ENCODE measurements around the gene RAD52. TPM values are rescaled to one million over a fixed set of nuclear protein-coding genes. Genes with fewer than 3 reads are reported as not detected.
"Not testable (repeated sequence)": the region's sequence is repeated elsewhere in the genome, so short reads cannot be mapped to it uniquely, and the experiment has no call there.

The RAD52 gene
- total RNA-seq, 2 experiments from 2014 or later, result 14.6 to 21.8 TPM

GRCh38 chr12:951176-951575, 1.7 kb upstream of the RAD52 start:
- DNase-seq, result no peak
- ATAC-seq, result no peak
- Mint-ChIP-seq H3K9me3 (ENCODE audit: low read depth) (no peaks in the 10 kb centered on the region), H3K27me3 (no peaks in the 10 kb centered on the region), H3K36me3 (peaks cover 10% of the 10 kb centered on the region), H3K27ac (peak overlapping the region; percentile 41), H3K4me1 (peaks cover 22% of the 10 kb centered on the region), H3K4me3 (no peak overlapping the region)
- CTCF ChIA-PET, result interaction anchor here (0.9 to 2.4 kb wide), 6 partner anchors 39 to 499 kb away, joined by 4 to 7 read pairs (median 6); no protein-coding TSS in a partner anchor

DNA sequence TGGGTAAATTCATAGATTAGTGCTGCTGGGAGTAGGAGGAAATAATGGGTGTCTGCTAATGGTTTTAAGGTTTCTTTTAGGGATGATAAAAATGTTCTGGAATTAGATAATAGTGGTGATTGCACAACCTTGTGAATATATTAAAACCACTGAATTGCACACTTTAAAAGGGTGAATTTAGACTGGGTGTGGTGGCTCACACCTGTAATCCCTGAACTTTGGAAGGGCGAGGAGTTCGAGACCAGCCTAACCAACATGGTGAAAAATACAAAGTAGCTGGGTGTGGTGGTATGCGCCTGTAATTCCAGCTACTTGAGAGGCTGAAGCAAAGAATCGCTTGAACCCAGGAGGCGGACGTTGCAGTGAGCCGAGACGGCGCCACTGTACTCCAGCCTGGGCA, 1.3 kb downstream of the RAD52 start:
- H3K27ac Mint-ChIP-seq, result peak overlapping the region; percentile 63
- H3K4me1 Mint-ChIP-seq, result peaks cover 42% of the 10 kb centered on the region
- CTCF ChIA-PET, result interaction anchor here (1.8 to 2.5 kb wide), 6 partner anchors 43 to 378 kb away, joined by 4 to 25 read pairs (median 10); partner anchors contain the start of gene ERC1
- H3K27me3 Mint-ChIP-seq, result no peaks in the 10 kb centered on the region
- H3K4me3 Mint-ChIP-seq, result peak overlapping the region; percentile 98
- H3K9me3 Mint-ChIP-seq (ENCODE audit: low read depth), result no peaks in the 10 kb centered on the region
- ATAC-seq (no peak), DNase-seq (no peak)
- H3K36me3 Mint-ChIP-seq, result peaks cover 21% of the 10 kb centered on the region

DNA sequence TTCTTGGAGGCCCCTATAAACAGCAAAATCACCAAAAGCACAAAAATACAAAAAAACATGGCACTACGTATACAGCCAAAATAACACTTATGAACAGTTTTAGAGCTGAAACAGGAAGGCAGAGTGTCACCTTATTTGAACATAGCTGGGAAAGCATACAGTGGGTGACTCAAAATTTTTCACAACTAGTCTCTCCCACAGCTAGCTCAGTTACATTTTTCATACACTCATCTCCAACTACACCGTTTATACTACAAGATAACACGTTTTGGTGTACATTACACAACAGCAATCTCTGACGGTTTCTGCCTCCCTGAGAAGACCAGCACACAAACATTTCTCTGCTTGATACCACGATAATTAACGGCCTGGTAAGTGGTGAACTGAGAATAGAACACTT, 2.9 kb downstream of the RAD52 start:
- Mint-ChIP-seq H3K36me3 (peaks cover 29% of the 10 kb centered on the region), H3K27me3 (no peaks in the 10 kb centered on the region), H3K9me3 (ENCODE audit: low read depth) (no peaks in the 10 kb centered on the region), H3K4me1 (peaks cover 45% of the 10 kb centered on the region), H3K4me3 (peak overlapping the region; percentile 61), H3K27ac (peak overlapping the region; percentile 82)
- CTCF ChIA-PET, result interaction anchor here (0.9 to 1.1 kb wide), 3 partner anchors 12 to 636 kb away, joined by 3 to 5 read pairs (median 3); no protein-coding TSS in a partner anchor
- no peak for DNase-seq
- ATAC-seq, result no peak

DNA sequence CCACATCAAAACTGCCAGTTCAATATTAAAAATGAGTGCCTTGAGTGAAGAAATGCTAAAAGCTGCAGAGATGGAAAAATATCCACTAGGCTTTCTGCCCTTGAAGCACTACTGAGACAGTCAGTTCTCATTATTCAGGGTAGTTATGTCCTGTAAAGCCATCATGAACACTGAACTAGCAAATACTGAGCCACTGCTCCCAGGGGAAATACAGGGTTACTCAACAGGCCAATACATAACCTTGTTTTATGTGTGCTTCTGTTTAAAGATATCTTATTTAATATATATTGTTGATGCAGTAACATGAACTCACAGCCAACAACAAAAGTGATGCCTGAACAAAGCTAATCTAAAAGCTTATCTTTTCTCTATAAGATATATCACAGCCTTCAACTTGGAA, 3.3 kb downstream of the RAD52 start:
- Mint-ChIP-seq H3K4me3 (peak overlapping the region; percentile 61), H3K9me3 (ENCODE audit: low read depth) (no peaks in the 10 kb centered on the region), H3K36me3 (peaks cover 29% of the 10 kb centered on the region), H3K27ac (peak overlapping the region; percentile 82), H3K27me3 (no peaks in the 10 kb centered on the region), H3K4me1 (peaks cover 45% of the 10 kb centered on the region)
- DNase-seq (no peak), ATAC-seq (no peak)
- CTCF ChIA-PET, result interaction anchor here (0.9 to 1.1 kb wide), 3 partner anchors 12 to 637 kb away, joined by 3 to 5 read pairs (median 3); no protein-coding TSS in a partner anchor

GRCh38 chr12:944211-944610, 5.3 kb downstream of the RAD52 start:
- Mint-ChIP-seq H3K27me3 (no peaks in the 10 kb centered on the region), H3K4me1 (peaks cover 44% of the 10 kb centered on the region), H3K9me3 (ENCODE audit: low read depth) (no peaks in the 10 kb centered on the region), H3K36me3 (peaks cover 43% of the 10 kb centered on the region), H3K27ac (peak overlapping the region; percentile 59), H3K4me3 (no peak overlapping the region)
- ATAC-seq, result no peak
- CTCF ChIA-PET, result no interaction called here
- DNase-seq, result no peak

GRCh38 chr12:943051-943450, 6.4 kb downstream of the RAD52 start:
- no peak for DNase-seq
- peaks cover 38% of the 10 kb centered on the region for H3K4me1 Mint-ChIP-seq
- no peak for ATAC-seq
- no peaks in the 10 kb centered on the region for H3K27me3 Mint-ChIP-seq
- CTCF ChIA-PET, result no interaction called here
- H3K27ac Mint-ChIP-seq, result no peak overlapping the region
- H3K9me3 Mint-ChIP-seq (ENCODE audit: low read depth), result no peaks in the 10 kb centered on the region
- H3K4me3 Mint-ChIP-seq, result no peak overlapping the region
- peaks cover 48% of the 10 kb centered on the region for H3K36me3 Mint-ChIP-seq

GRCh38 chr12:938810-939209, 10.7 kb downstream of the RAD52 start:
- CTCF ChIA-PET, result interaction anchor here (1.1 to 1.2 kb wide), 2 partner anchors 11 to 14 kb away, joined by 3 to 4 read pairs; partner anchors contain the start of gene RAD52
- Mint-ChIP-seq H3K27ac (no peak overlapping the region), H3K9me3 (ENCODE audit: low read depth) (no peaks in the 10 kb centered on the region), H3K4me1 (peaks cover 9% of the 10 kb centered on the region), H3K4me3 (no peak overlapping the region), H3K36me3 (peaks cover 39% of the 10 kb centered on the region), H3K27me3 (no peaks in the 10 kb centered on the region)
- DNase-seq, result no peak
- no peak for ATAC-seq

DNA sequence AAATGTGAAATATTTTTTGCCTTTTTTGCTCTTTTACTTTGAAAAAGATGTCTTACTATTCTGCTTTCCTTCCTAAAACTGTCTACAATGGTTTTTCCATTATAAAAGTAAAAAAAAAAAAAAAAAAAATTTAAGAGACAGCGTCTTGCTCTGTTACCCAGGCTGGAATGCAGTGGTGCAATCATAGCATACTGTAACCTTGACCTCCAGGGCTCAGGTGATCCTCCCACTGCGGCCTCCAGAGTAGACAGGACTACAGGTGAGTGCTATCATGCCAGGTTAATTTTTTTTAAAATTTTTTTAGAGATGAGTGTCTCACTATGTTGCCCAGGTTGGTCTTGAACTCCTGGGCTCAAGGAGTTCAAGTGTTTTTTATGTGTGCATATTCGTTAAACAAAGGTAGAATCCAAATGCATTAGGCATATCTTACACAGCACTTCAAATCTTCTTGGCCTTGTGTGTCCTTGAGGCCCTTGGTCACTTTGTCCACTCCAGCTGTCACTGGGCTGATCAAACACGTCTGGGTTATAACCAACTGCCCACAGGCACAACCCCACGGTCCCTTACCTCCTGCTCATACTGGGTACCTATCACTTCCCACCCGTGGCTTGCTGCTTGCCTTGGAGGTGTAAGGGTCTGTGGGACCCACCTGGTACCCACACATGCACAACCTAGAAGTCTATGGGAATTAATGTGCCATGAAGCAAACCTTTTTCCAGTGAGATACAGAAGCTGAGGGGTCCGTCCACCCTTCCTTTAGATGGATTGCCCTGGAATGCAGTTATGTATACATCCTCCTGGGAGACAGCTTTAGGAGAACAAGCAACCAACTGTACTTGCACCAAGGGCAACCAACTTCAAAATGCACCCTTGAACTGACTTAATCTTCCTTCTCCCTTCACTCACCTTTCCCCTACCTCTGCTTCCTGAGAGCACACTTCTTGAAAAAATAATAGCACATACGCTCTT, 12.8 kb downstream of the RAD52 start:
- CTCF ChIA-PET, result interaction anchor here (0.7 to 1.4 kb wide), 2 partner anchors 13 kb away, joined by 3 read pairs; partner anchors contain the start of gene RAD52
- ATAC-seq (no peak), DNase-seq (no peak)
- no peaks in the 10 kb centered on the region for H3K9me3 Mint-ChIP-seq (ENCODE audit: low read depth)
- H3K4me1 Mint-ChIP-seq, result peaks cover 2% of the 10 kb centered on the region
- H3K27ac Mint-ChIP-seq, result no peak overlapping the region
- no peak overlapping the region for H3K4me3 Mint-ChIP-seq
- H3K36me3 Mint-ChIP-seq, result peaks cover 32% of the 10 kb centered on the region
- H3K27me3 Mint-ChIP-seq, result no peaks in the 10 kb centered on the region

- H3K36me3 Mint-ChIP-seq, result peaks cover 36% of the 10 kb centered on the region
- H3K27me3 Mint-ChIP-seq; H3K9me3 Mint-ChIP-seq (ENCODE audit: low read depth); DNase-seq; H3K27ac Mint-ChIP-seq; ATAC-seq; H3K4me3 Mint-ChIP-seq; H3K4me1 Mint-ChIP-seq: not testable (repeated sequence)
- CTCF ChIA-PET, result interaction anchor here (0.7 kb wide), 2 partner anchors 14 to 708 kb away, joined by 3 read pairs; partner anchors contain the start of gene RAD52
These were observed 13.6 kb downstream of the RAD52 start for GRCh38 chr12:935891-936290.

GRCh38 chr12:931591-931990, 17.9 kb downstream of the RAD52 start:
- DNase-seq (no peak), ATAC-seq (no peak)
- Mint-ChIP-seq H3K27ac (no peak overlapping the region), H3K27me3 (no peaks in the 10 kb centered on the region), H3K9me3 (ENCODE audit: low read depth) (no peaks in the 10 kb centered on the region), H3K4me3 (no peak overlapping the region), H3K36me3 (peaks cover 21% of the 10 kb centered on the region), H3K4me1 (peaks cover 2% of the 10 kb centered on the region)
- CTCF ChIA-PET, result no interaction called here

DNA sequence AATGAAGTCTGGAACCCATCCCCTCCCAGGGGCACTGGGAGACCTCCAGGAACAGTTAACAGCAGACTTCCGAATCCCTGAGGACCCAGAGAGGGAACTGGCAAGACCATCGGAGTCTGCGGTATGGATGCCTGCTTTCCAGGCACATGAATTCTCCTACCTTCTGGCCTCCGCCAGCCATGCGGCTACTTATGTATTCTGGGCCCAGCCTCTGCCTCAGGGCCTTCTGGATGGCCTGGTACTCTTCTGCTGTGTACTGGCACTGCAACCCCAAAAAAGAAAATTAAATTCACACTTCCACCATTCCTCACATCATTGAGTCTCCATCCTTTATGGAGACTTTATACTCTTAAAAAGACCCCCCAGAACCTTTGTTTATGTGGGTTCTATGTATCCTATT, 18.4 kb downstream of the RAD52 start:
- Mint-ChIP-seq H3K27me3 (no peaks in the 10 kb centered on the region), H3K4me1 (peaks cover 2% of the 10 kb centered on the region), H3K4me3 (no peak overlapping the region), H3K27ac (no peak overlapping the region), H3K9me3 (ENCODE audit: low read depth) (no peaks in the 10 kb centered on the region), H3K36me3 (peaks cover 22% of the 10 kb centered on the region)
- DNase-seq (no peak), ATAC-seq (no peak)
- CTCF ChIA-PET, result interaction anchor here (1.4 kb wide), 1 partner anchor 18 kb away, joined by 5 read pairs; the partner anchor contains the start of gene RAD52

- peaks cover 33% of the 10 kb centered on the region for H3K36me3 Mint-ChIP-seq
- H3K27me3 Mint-ChIP-seq, result no peaks in the 10 kb centered on the region
- DNase-seq (no peak), ATAC-seq (no peak)
- no peak overlapping the region for H3K4me3 Mint-ChIP-seq
- CTCF ChIA-PET, result interaction anchor here (1.0 kb wide), 1 partner anchor 111 kb away, joined by 3 read pairs; no protein-coding TSS in a partner anchor
- H3K4me1 Mint-ChIP-seq, result no peaks in the 10 kb centered on the region
- no peaks in the 10 kb centered on the region for H3K9me3 Mint-ChIP-seq (ENCODE audit: low read depth)
- no peak overlapping the region for H3K27ac Mint-ChIP-seq
These were observed 22.9 kb downstream of the RAD52 start for GRCh38 chr12:926641-927040.

DNA sequence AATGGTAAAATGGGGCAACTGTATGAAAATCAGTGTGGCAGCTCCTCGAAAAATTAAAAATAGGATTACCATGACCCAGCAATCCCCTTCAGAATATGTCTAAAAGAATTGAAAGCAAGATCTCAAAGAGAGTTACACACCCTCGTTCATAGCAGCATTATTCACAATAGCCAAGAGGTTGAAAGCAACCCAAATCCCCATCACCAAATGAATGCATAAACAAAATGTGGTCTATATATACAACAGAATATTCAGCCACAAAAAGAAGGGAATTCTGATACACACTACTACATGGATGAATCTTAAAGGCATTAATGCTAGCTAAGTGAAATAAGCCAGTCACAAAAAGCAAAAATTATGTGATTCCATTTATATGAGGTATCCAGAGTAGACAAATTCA, 27.2 kb downstream of the RAD52 start:
- CTCF ChIA-PET, result interaction anchor here (0.7 to 1.3 kb wide), 2 partner anchors 12 to 119 kb away, joined by 3 to 4 read pairs; no protein-coding TSS in a partner anchor
- DNase-seq, result no peak
- Mint-ChIP-seq H3K36me3 (peaks cover 38% of the 10 kb centered on the region), H3K27ac (no peak overlapping the region), H3K4me3 (no peak overlapping the region), H3K9me3 (ENCODE audit: low read depth) (no peaks in the 10 kb centered on the region), H3K27me3 (no peaks in the 10 kb centered on the region), H3K4me1 (no peaks in the 10 kb centered on the region)
- ATAC-seq, result no peak
